Karpas-422 (cell line): ENCODE measurements around the gene MYF6. TPM values are rescaled to one million over a fixed set of nuclear protein-coding genes. Genes with fewer than 3 reads are reported as not detected.
A peak's percentile ranks its signal among the peaks of the same experiment; 100 is the strongest.

Source experiments
- DNase-seq: peaks from one replicate; pipeline ENCODE4 v3.0.0-alpha.2; 2015
- H2AFZ ChIP-seq: fragments of 200-600 bp; sonication (generic); 2 replicates; pipeline ENCODE4 v1.6.1; 2014; ENCODE audit warnings: antibody characterized with exemption, low read length, mixed read lengths
- H3K27ac ChIP-seq: fragments of 200-600 bp; sonication (generic); 2 replicates; pipeline ENCODE4 v1.5.1; 2014; ENCODE audit warnings: mild to moderate bottlenecking, low read length, moderate library complexity
- H3K27me3 ChIP-seq: fragments of 200-600 bp; sonication (generic); 2 replicates; pipeline ENCODE4 v1.6.1; 2014; ENCODE audit warnings: low read length, mixed read lengths
- H3K36me3 ChIP-seq: fragments of 200-600 bp; sonication (generic); 2 replicates; pipeline ENCODE4 v1.6.1; 2014; ENCODE audit warnings: low read length, mixed read lengths; ENCODE audit not compliant: insufficient read depth
- H3K4me1 ChIP-seq: fragments of 200-600 bp; sonication (generic); 2 replicates; pipeline ENCODE4 v1.6.1; 2014; ENCODE audit warnings: mild to moderate bottlenecking, low read length, mixed read lengths
- H3K4me2 ChIP-seq: fragments of 200-600 bp; sonication (generic); 2 replicates; pipeline ENCODE4 v1.6.1; 2014; ENCODE audit warnings: low read length, low read depth, mild to moderate bottlenecking; ENCODE audit not compliant: poor library complexity, severe bottlenecking
- H3K4me3 ChIP-seq: fragments of 200-600 bp; sonication (generic); 2 replicates; pipeline ENCODE4 v1.5.1; 2014; ENCODE audit warnings: mild to moderate bottlenecking, antibody characterized with exemption, low read length, mixed read lengths
- H3K79me2 ChIP-seq: fragments of 200-600 bp; sonication (generic); 2 replicates; pipeline ENCODE4 v1.6.1; 2014; ENCODE audit warnings: mild to moderate bottlenecking, low read length, mixed read lengths
- H3K9ac ChIP-seq: fragments of 200-600 bp; sonication (generic); 2 replicates; pipeline ENCODE4 v1.6.0; 2014; ENCODE audit warnings: low read length
- H3K9me2 ChIP-seq: fragments of 200-600 bp; sonication (generic), shearing (Covaris generic); replicated peaks from 2 replicates; pipeline ENCODE4 v1.6.0; 2014; ENCODE audit warnings: mild to moderate bottlenecking, low read length, moderate library complexity; ENCODE audit not compliant: insufficient read depth
- H3K9me3 ChIP-seq: fragments of 300-700, 200-600 bp; sonication (generic); 2 replicates; pipeline ENCODE4 v1.6.1; 2014; ENCODE audit warnings: low read length, mixed read lengths
- H4K20me1 ChIP-seq: fragments of 200-600 bp; sonication (generic); 2 replicates; pipeline ENCODE4 v1.6.1; 2014; ENCODE audit warnings: mild to moderate bottlenecking, antibody characterized with exemption, low read length, low read depth; ENCODE audit not compliant: insufficient read depth
- total RNA-seq: library from RNA; depleted of rRNA; stranded (reverse); fragments of >200 nt; shearing (Covaris generic); gene quantifications from 2 replicates; pipeline ENCODE4 v1.2.3, GENCODE V29; 2014; ENCODE audit warnings: low replicate concordance

The MYF6 gene
- total RNA-seq, 1 experiment from 2014 or later, result not detected

DNA sequence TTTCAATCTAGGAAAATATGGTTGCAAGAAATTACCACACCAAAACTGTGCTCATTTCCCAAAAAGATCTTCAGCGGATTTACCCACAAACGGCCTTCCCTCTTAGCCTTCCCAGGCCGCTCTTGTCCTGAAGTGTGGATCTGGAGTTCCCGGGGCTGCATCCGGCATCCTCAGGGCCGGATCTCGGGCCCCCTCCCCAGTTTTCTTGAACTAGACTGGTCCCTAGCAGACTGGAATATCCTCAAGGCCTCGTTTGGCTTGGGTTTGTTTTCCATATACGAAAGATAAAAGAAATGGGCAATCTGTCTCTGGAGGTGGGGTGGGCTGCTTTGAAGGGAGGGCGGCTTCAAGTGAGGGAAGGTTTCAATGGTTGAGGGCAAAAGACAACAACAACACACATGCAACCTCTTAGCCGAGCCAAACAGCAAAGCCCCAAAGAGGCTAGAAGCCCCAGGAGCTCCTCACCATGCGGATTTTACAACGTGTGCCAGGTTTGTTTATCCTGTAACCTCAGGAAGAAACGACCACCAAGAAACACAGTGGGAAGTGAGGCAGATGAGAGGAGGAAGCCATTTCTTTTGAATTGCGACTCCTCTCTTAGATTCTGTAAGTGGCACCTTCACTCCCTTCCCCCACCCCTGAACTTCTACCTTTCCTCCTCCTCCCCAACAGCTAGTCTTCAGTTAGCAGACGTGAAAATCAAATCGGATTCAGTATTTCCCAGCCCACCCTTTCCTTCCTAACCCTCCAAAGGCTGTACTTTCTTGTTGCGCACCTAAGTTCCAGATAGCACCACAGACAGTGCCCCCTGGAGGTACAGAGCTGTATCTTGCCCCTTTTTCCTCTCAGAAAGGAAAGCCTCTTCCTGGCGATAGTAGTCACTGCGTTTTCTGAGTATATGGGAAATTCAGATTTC lies 2.6 kb downstream of the MYF6 start:
- Histone ChIP-seq H2AFZ (no peak overlapping the region), H3K27me3 (no peaks in the 10 kb centered on the region), H3K27ac (no peak overlapping the region), H3K79me2 (no peaks in the 10 kb centered on the region), H3K9me2 (no peaks in the 10 kb centered on the region), H3K36me3 (no peaks in the 10 kb centered on the region), H3K4me1 (no peaks in the 10 kb centered on the region), H3K4me3 (no peak overlapping the region), H3K9me3 (no peaks in the 10 kb centered on the region), H4K20me1 (no peaks in the 10 kb centered on the region), H3K9ac (no peak overlapping the region), H3K4me2 (no peak overlapping the region)
- peak; percentile 72 for DNase-seq

- Histone ChIP-seq H3K27ac (no peak overlapping the region), H3K9me3 (no peaks in the 10 kb centered on the region), H3K79me2 (no peaks in the 10 kb centered on the region), H3K36me3 (no peaks in the 10 kb centered on the region), H4K20me1 (no peaks in the 10 kb centered on the region), H3K9ac (no peak overlapping the region), H3K4me1 (no peaks in the 10 kb centered on the region), H3K4me3 (no peak overlapping the region), H3K9me2 (no peaks in the 10 kb centered on the region), H3K4me2 (no peak overlapping the region), H2AFZ (no peak overlapping the region), H3K27me3 (no peaks in the 10 kb centered on the region)
- no peak for DNase-seq
These were observed 3.5 kb downstream of the MYF6 start for GRCh38 chr12:80710727-80711449.

GRCh38 chr12:80711866-80712265 lies 4.4 kb downstream of the MYF6 start:
- Histone ChIP-seq H3K9me2 (no peaks in the 10 kb centered on the region), H3K4me1 (no peaks in the 10 kb centered on the region), H3K27ac (no peak overlapping the region), H3K4me3 (no peak overlapping the region), H4K20me1 (no peaks in the 10 kb centered on the region), H3K36me3 (no peaks in the 10 kb centered on the region), H3K9ac (no peak overlapping the region), H3K27me3 (no peaks in the 10 kb centered on the region), H2AFZ (no peak overlapping the region), H3K9me3 (no peaks in the 10 kb centered on the region), H3K79me2 (no peaks in the 10 kb centered on the region), H3K4me2 (no peak overlapping the region)
- no peak for DNase-seq

GRCh38 chr12:80712866-80713265 lies 5.4 kb downstream of the MYF6 start:
- Histone ChIP-seq H3K4me3 (no peak overlapping the region), H3K9me3 (no peaks in the 10 kb centered on the region), H4K20me1 (no peaks in the 10 kb centered on the region), H3K27me3 (no peaks in the 10 kb centered on the region), H3K36me3 (no peaks in the 10 kb centered on the region), H2AFZ (no peak overlapping the region), H3K4me2 (no peak overlapping the region), H3K79me2 (no peaks in the 10 kb centered on the region), H3K4me1 (no peaks in the 10 kb centered on the region), H3K9me2 (no peaks in the 10 kb centered on the region), H3K9ac (no peak overlapping the region), H3K27ac (no peak overlapping the region)
- no peak for DNase-seq

GRCh38 chr12:80713419-80713818 lies 6.0 kb downstream of the MYF6 start:
- Histone ChIP-seq H3K27ac (no peak overlapping the region), H3K4me2 (no peak overlapping the region), H3K9me2 (no peaks in the 10 kb centered on the region), H3K27me3 (no peaks in the 10 kb centered on the region), H4K20me1 (no peaks in the 10 kb centered on the region), H3K9ac (no peak overlapping the region), H3K9me3 (no peaks in the 10 kb centered on the region), H3K36me3 (no peaks in the 10 kb centered on the region), H3K79me2 (no peaks in the 10 kb centered on the region), H3K4me3 (no peak overlapping the region), H2AFZ (no peak overlapping the region), H3K4me1 (no peaks in the 10 kb centered on the region)
- no peak for DNase-seq

- Histone ChIP-seq H3K36me3 (no peaks in the 10 kb centered on the region), H3K27me3 (no peaks in the 10 kb centered on the region), H3K4me2 (no peak overlapping the region), H3K4me1 (no peaks in the 10 kb centered on the region), H4K20me1 (no peaks in the 10 kb centered on the region), H3K9ac (no peak overlapping the region), H3K79me2 (no peaks in the 10 kb centered on the region), H3K4me3 (no peak overlapping the region), H3K27ac (no peak overlapping the region), H3K9me2 (no peaks in the 10 kb centered on the region), H2AFZ (no peak overlapping the region), H3K9me3 (no peaks in the 10 kb centered on the region)
- DNase-seq, result no peak
These were observed 6.6 kb downstream of the MYF6 start for GRCh38 chr12:80714055-80714454.

GRCh38 chr12:80714846-80715245 lies 7.4 kb downstream of the MYF6 start:
- H3K9ac ChIP-seq, result no peak overlapping the region
- DNase-seq, result no peak
- H4K20me1 ChIP-seq, result no peaks in the 10 kb centered on the region
- H2AFZ ChIP-seq, result no peak overlapping the region
- H3K4me3 ChIP-seq, result no peak overlapping the region
- H3K27ac ChIP-seq, result no peak overlapping the region
- H3K9me2 ChIP-seq, result no peaks in the 10 kb centered on the region
- H3K36me3 ChIP-seq, result no peaks in the 10 kb centered on the region
- no peaks in the 10 kb centered on the region for H3K27me3 ChIP-seq
- H3K9me3 ChIP-seq, result no peaks in the 10 kb centered on the region
- H3K79me2 ChIP-seq, result no peaks in the 10 kb centered on the region
- H3K4me2 ChIP-seq, result no peak overlapping the region
- no peaks in the 10 kb centered on the region for H3K4me1 ChIP-seq

- Histone ChIP-seq H3K79me2 (no peaks in the 10 kb centered on the region), H3K9ac (no peak overlapping the region), H3K27me3 (no peaks in the 10 kb centered on the region), H3K4me2 (no peak overlapping the region), H4K20me1 (no peaks in the 10 kb centered on the region), H3K4me1 (no peaks in the 10 kb centered on the region), H3K27ac (no peak overlapping the region), H3K9me2 (no peaks in the 10 kb centered on the region), H3K36me3 (no peaks in the 10 kb centered on the region), H2AFZ (no peak overlapping the region), H3K4me3 (no peak overlapping the region), H3K9me3 (no peaks in the 10 kb centered on the region)
- DNase-seq, result no peak
These were observed 8.3 kb downstream of the MYF6 start for GRCh38 chr12:80715713-80716249.
